OCI-LY7 (cell line): ENCODE results near the gene INSYN2B. TPM values are rescaled to one million over a fixed set of nuclear protein-coding genes. Genes with fewer than 3 reads are reported as not detected.

ENCODE experiments used
- BruUV-seq: library from RNA; stranded (reverse); fragments of 400-500 nt; replicated peaks from 2 replicates; lab custom pipeline; 2021; lab: Mats Ljungman, UMichigan
- CTCF ChIA-PET: fragments of 300-600 bp; sonication (Branson Sonifier 250); formaldehyde crosslinking; loops from one replicate; lab custom pipeline; 2022; ENCODE audit warnings: antibody characterized with exemption; ENCODE audit not compliant: unreplicated experiment; lab: Charles Lee
- POLR2A ChIA-PET: fragments of 300-600 bp; sonication (Branson Sonifier 250); formaldehyde crosslinking; loops from one replicate; lab custom pipeline; 2022; ENCODE audit warnings: antibody characterized with exemption; lab: Charles Lee
- DNase-seq: peaks from one replicate; pipeline ENCODE4 v3.0.0-alpha.2; 2015; ENCODE audit warnings: low spot score
- H2AFZ ChIP-seq: fragments of 200-600 bp; sonication (generic), shearing (Covaris generic); 2 replicates; pipeline ENCODE4 v1.6.1; 2014; ENCODE audit warnings: mild to moderate bottlenecking, antibody characterized with exemption, low read length, moderate library complexity
- H3K27ac ChIP-seq: fragments of 200-600 bp; sonication (generic); 2 replicates; pipeline ENCODE4 v1.5.1; 2014; ENCODE audit warnings: mixed run types, low read depth, mild to moderate bottlenecking, moderate library complexity, low read length, inconsistent platforms; ENCODE audit not compliant: poor library complexity, severe bottlenecking
- H3K36me3 ChIP-seq: fragments of 200-600 bp; sonication (generic); 2 replicates; pipeline ENCODE4 v1.6.1; 2014; ENCODE audit warnings: mild to moderate bottlenecking, antibody characterized with exemption, low read length, moderate library complexity, mixed read lengths; ENCODE audit not compliant: insufficient read depth
- H3K4me1 ChIP-seq: fragments of 200-600 bp; sonication (generic); 2 replicates; pipeline ENCODE4 v1.5.1; 2014; ENCODE audit warnings: mild to moderate bottlenecking, low read length; ENCODE audit not compliant: insufficient read depth, poor library complexity, severe bottlenecking
- H3K4me2 ChIP-seq: fragments of 200-600 bp; sonication (generic); 2 replicates; pipeline ENCODE4 v1.6.1; 2014; ENCODE audit warnings: mild to moderate bottlenecking, low read length
- H3K4me3 ChIP-seq: fragments of 200-600 bp; sonication (generic); 2 replicates; pipeline ENCODE4 v1.5.1; 2014; ENCODE audit warnings: mild to moderate bottlenecking, low read depth, low read length; ENCODE audit not compliant: poor library complexity, severe bottlenecking
- H3K79me2 ChIP-seq: fragments of 200-600 bp; sonication (generic); 2 replicates; pipeline ENCODE4 v1.6.1; 2016; ENCODE audit warnings: low read depth, mild to moderate bottlenecking, low read length, moderate library complexity, mixed read lengths; ENCODE audit not compliant: insufficient read depth
- H3K9me2 ChIP-seq: fragments of 200-600 bp; sonication (generic); 2 replicates; pipeline ENCODE4 v1.6.1; 2016; ENCODE audit warnings: mild to moderate bottlenecking, low read length, mixed read lengths; ENCODE audit not compliant: insufficient read depth
- H3K9me3 ChIP-seq: fragments of 200-600 bp; sonication (generic); 2 replicates; pipeline ENCODE4 v1.6.1; 2014; ENCODE audit warnings: mild to moderate bottlenecking, mixed run types, low read length, mixed read lengths
- H4K20me1 ChIP-seq: fragments of 200-600 bp; sonication (generic); 2 replicates; pipeline ENCODE4 v1.6.1; 2014; ENCODE audit warnings: mild to moderate bottlenecking, antibody characterized with exemption, low read length, moderate library complexity, mixed read lengths; ENCODE audit not compliant: insufficient read depth
- CTCF ChIP-seq: fragments of 200-600 bp; sonication (generic); conservative IDR thresholded peaks from 2 replicates; pipeline ENCODE4 v1.5.1; 2014; ENCODE audit warnings: mild to moderate bottlenecking, antibody characterized with exemption, low read length, moderate library complexity, mixed read lengths
- EZH2phosphoT487 ChIP-seq: fragments of 200-600 bp; sonication (generic); IDR thresholded peaks from 2 replicates; pipeline ENCODE4 v1.6.1; 2018; ENCODE audit warnings: low read depth, borderline replicate concordance, mild to moderate bottlenecking, mixed run types, antibody characterized with exemption, low read length, moderate library complexity, mixed read lengths
- intact Hi-C: fragments of 100-400 bp; cut with micrococcal nuclease; formaldehyde crosslinking; loops from one replicate; pipeline ENCODE4 v1.10.0; 2022; ENCODE audit not compliant: unreplicated experiment
- total RNA-seq, 2 experiments: library from RNA; depleted of rRNA in 1 of 2; stranded (reverse); fragments of >200 nt in 1 of 2; shearing (Covaris generic) in 1 of 2; gene quantifications; 2 replicates each; pipeline ENCODE4 v1.2.3, GENCODE V29; 2014 to 2022

INSYN2B gene
- total RNA-seq, 2 experiments from 2014 or later = not detected

- no peaks in the 10 kb centered on the region for H4K20me1 ChIP-seq
- no peak overlapping the region for H3K4me3 ChIP-seq
- H3K79me2 ChIP-seq = no peaks in the 10 kb centered on the region
- CTCF ChIA-PET = no interaction called here
- no peak for TF ChIP-seq EZH2phosphoT487
- TF ChIP-seq CTCF = no peak
- BruUV-seq = no TSS peak
- intact Hi-C loops = no loop called here
- H2AFZ ChIP-seq = no peak overlapping the region
- DNase-seq = no peak
- H3K4me2 ChIP-seq = no peak overlapping the region
- peaks cover 18% of the 10 kb centered on the region; the same call in 1 of the 2 replicates for H3K36me3 ChIP-seq
- no peak overlapping the region for H3K27ac ChIP-seq
- H3K9me3 ChIP-seq = no peaks in the 10 kb centered on the region
- H3K4me1 ChIP-seq = no peaks in the 10 kb centered on the region
- POLR2A ChIA-PET = no interaction called here
- no peaks in the 10 kb centered on the region for H3K9me2 ChIP-seq
Observed at GRCh38 chr5:169828385-169828784, 151.9 kb downstream of the INSYN2B start.

GRCh38 chr5:169827769-169828168, 152.5 kb downstream of the INSYN2B start:
- no peaks in the 10 kb centered on the region for H3K9me3 ChIP-seq
- H3K27ac ChIP-seq = no peak overlapping the region
- H3K4me1 ChIP-seq = no peaks in the 10 kb centered on the region
- H4K20me1 ChIP-seq = no peaks in the 10 kb centered on the region
- TF ChIP-seq EZH2phosphoT487 (no peak), CTCF (no peak)
- peaks cover 18% of the 10 kb centered on the region; the same call in 1 of the 2 replicates for H3K36me3 ChIP-seq
- no peaks in the 10 kb centered on the region for H3K9me2 ChIP-seq
- H3K4me2 ChIP-seq = no peak overlapping the region
- H2AFZ ChIP-seq = no peak overlapping the region
- CTCF ChIA-PET = no interaction called here
- POLR2A ChIA-PET = no interaction called here
- H3K4me3 ChIP-seq = no peak overlapping the region
- DNase-seq = no peak
- no peaks in the 10 kb centered on the region for H3K79me2 ChIP-seq
- intact Hi-C loops = no loop called here
- no TSS peak for BruUV-seq

GRCh38 chr5:169826618-169827017, 153.7 kb downstream of the INSYN2B start:
- intact Hi-C loops = no loop called here
- Histone ChIP-seq H4K20me1 (no peaks in the 10 kb centered on the region), H3K4me1 (no peaks in the 10 kb centered on the region), H3K4me2 (no peak overlapping the region), H2AFZ (no peak overlapping the region), H3K79me2 (no peaks in the 10 kb centered on the region), H3K9me3 (no peaks in the 10 kb centered on the region), H3K27ac (no peak overlapping the region), H3K4me3 (no peak overlapping the region), H3K9me2 (no peaks in the 10 kb centered on the region), H3K36me3 (peaks cover 16% of the 10 kb centered on the region; the same call in 1 of the 2 replicates)
- no TSS peak for BruUV-seq
- ChIA-PET CTCF (no interaction called here), POLR2A (interaction anchor here (0.7 kb wide), 1 partner anchor 841 kb away, joined by 3 read pairs; no protein-coding TSS in a partner anchor)
- TF ChIP-seq CTCF (peak; percentile 49), EZH2phosphoT487 (no peak)
- DNase-seq = no peak
